SK-N-SH (cell line): ENCODE results near the gene SCGB1C2. TPM values are rescaled to one million over a fixed set of nuclear protein-coding genes. Genes with fewer than 3 reads are reported as not detected.
A peak's percentile ranks its signal among the peaks of the same experiment; 100 is the strongest.

Source experiments
- CTCF ChIA-PET: fragments of 300-600, 350-600 bp; formaldehyde crosslinking; extraction: SDS; loops from one replicate; lab custom pipeline; 2021; lab: Yijun Ruan, JAX
- POLR2A ChIA-PET: fragments of 350-600 bp; sonication (Branson Sonifier 250); formaldehyde crosslinking; extraction: SDS; loops from one replicate; lab custom pipeline; 2020; ENCODE audit warnings: antibody characterized with exemption, inconsistent platforms; lab: Yijun Ruan, JAX
- DNase-seq: peaks from one replicate; pipeline ENCODE4 v3.0.0; 2012
- H2AFZ ChIP-seq: fragments of 200-600 bp; sonication (generic); 2 replicates; pipeline ENCODE4 v1.8.1; 2016; ENCODE audit warnings: antibody characterized with exemption, mild to moderate bottlenecking, low read depth
- H3F3A ChIP-seq: fragments of 200-600 bp; sonication (generic); replicated peaks from 2 replicates; pipeline ENCODE3; 2016; ENCODE audit warnings: antibody characterized with exemption, mild to moderate bottlenecking; ENCODE audit not compliant: insufficient read depth
- H3K27ac ChIP-seq, 2 experiments: fragments of 200-500 bp in 1 of 2; fragments of 200-600 bp in 1 of 2; sonication (Bioruptor generic) in 1 of 2; sonication (generic), shearing (Covaris generic) in 1 of 2; 2 replicates each; pipeline versions ENCODE4 v1.5.1 to v1.6.1; 2014 to 2016; ENCODE audit warnings: low read depth in 2 of 2, inconsistent platforms in 1 of 2, low read length in 1 of 2, mild to moderate bottlenecking in 1 of 2, mixed read lengths in 1 of 2
- H3K27me3 ChIP-seq: fragments of 200-600 bp; sonication (generic), shearing (Covaris generic); 2 replicates; pipeline ENCODE4 v1.6.1; 2016; ENCODE audit warnings: mixed run types; ENCODE audit not compliant: insufficient read depth
- H3K36me3 ChIP-seq, 2 experiments: fragments of 200-500 bp in 1 of 2; fragments of 200-600 bp in 1 of 2; sonication (Bioruptor generic) in 1 of 2; sonication (generic) in 1 of 2; replicated peaks in 1 of 2; 2 replicates each; pipeline versions ENCODE3 to v1.5.1; 2014 to 2016; ENCODE audit warnings: low read length in 1 of 2, mild to moderate bottlenecking in 1 of 2; ENCODE audit not compliant: insufficient read depth in 2 of 2, control insufficient read depth in 1 of 2
- H3K4me1 ChIP-seq, 2 experiments: fragments of 200-500 bp in 1 of 2; fragments of 200-600 bp in 1 of 2; sonication (Bioruptor generic) in 1 of 2; sonication (generic), shearing (Covaris generic) in 1 of 2; 2 replicates each; pipeline versions ENCODE4 v1.5.1 to v1.6.1; 2014 to 2016; ENCODE audit warnings: low read depth in 1 of 2, low read length in 1 of 2, mixed run types in 1 of 2; ENCODE audit not compliant: insufficient read depth in 2 of 2, control insufficient read depth in 1 of 2
- H3K4me2 ChIP-seq: fragments of 200-600 bp; sonication (generic), shearing (Covaris generic); 2 replicates; pipeline ENCODE4 v1.6.1; 2017; ENCODE audit warnings: mixed run types
- H3K4me3 ChIP-seq, 2 experiments: fragments of 200-500 bp in 1 of 2; fragments of 200-600 bp in 1 of 2; sonication (Bioruptor generic) in 1 of 2; sonication (generic), shearing (Covaris generic) in 1 of 2; 2 replicates each; pipeline versions ENCODE4 v1.5.1 to v1.8.1; 2014 to 2016; ENCODE audit warnings: low read depth in 2 of 2, inconsistent platforms in 1 of 2, low read length in 1 of 2, mild to moderate bottlenecking in 1 of 2, mixed read lengths in 1 of 2, moderate library complexity in 1 of 2
- H3K79me2 ChIP-seq: fragments of 200-600 bp; sonication (generic); 2 replicates; pipeline ENCODE4 v1.8.1; 2017; ENCODE audit warnings: mild to moderate bottlenecking; ENCODE audit not compliant: insufficient read depth
- H3K9ac ChIP-seq: fragments of 200-600 bp; sonication (generic); 2 replicates; pipeline ENCODE4 v1.6.1; 2017; ENCODE audit warnings: mixed run types
- H3K9me2 ChIP-seq: fragments of 200-600 bp; sonication (generic); 2 replicates; pipeline ENCODE4 v1.6.1; 2017; ENCODE audit warnings: mixed run types
- H3K9me3 ChIP-seq: fragments of 200-600 bp; sonication (generic); 2 replicates; pipeline ENCODE4 v1.6.1; 2017; ENCODE audit warnings: mixed run types, mild to moderate bottlenecking, moderate library complexity
- H4K20me1 ChIP-seq: fragments of 200-600 bp; sonication (generic); 2 replicates; pipeline ENCODE4 v1.6.1; 2017; ENCODE audit warnings: mild to moderate bottlenecking, mixed run types; ENCODE audit not compliant: insufficient read depth
- ELF1 ChIP-seq: IDR thresholded peaks from 2 replicates; pipeline ENCODE4 v1.4.0; 2012
- EP300 ChIP-seq, 2 experiments: IDR thresholded peaks; 2 replicates each; pipeline versions ENCODE4 v1.4.0 to v1.6.1; 2012; ENCODE audit warnings: borderline replicate concordance in 1 of 2, low read depth in 1 of 2, low read length in 1 of 2
- EZH2phosphoT487 ChIP-seq: fragments of 200-600 bp; sonication (generic); IDR thresholded peaks from 2 replicates; pipeline ENCODE4 v1.6.1; 2017; ENCODE audit warnings: low read depth, mixed run types, mild to moderate bottlenecking, antibody characterized with exemption, moderate library complexity, borderline replicate concordance
- FOXJ3 ChIP-seq: sonication (generic); formaldehyde crosslinking; IDR thresholded peaks from 2 replicates; pipeline ENCODE4 v1.5.1; 2020; ENCODE audit warnings: mild to moderate bottlenecking, missing genetic modification reagents
- FOXM1 ChIP-seq: IDR thresholded peaks from 2 replicates; pipeline ENCODE4 v1.4.0; 2012; ENCODE audit warnings: low read depth, mild to moderate bottlenecking
- GATA2 ChIP-seq: sonication (generic); formaldehyde crosslinking; IDR thresholded peaks from 2 replicates; pipeline ENCODE4 v1.5.0; 2020; ENCODE audit warnings: mild to moderate bottlenecking, missing genetic modification reagents
- JUND ChIP-seq: IDR thresholded peaks from 2 replicates; pipeline ENCODE4 v1.4.0; 2012
- PBX3 ChIP-seq: IDR thresholded peaks from 2 replicates; pipeline ENCODE4; 2012
- RCOR1 ChIP-seq: fragments of 150-350 bp; IDR thresholded peaks from 2 replicates; pipeline ENCODE4 v1.6.1; 2017; ENCODE audit warnings: antibody characterized with exemption, low read length
- REST ChIP-seq: IDR thresholded peaks from 2 replicates; pipeline ENCODE4 v1.6.1; 2012; ENCODE audit warnings: mild to moderate bottlenecking, low read depth, low read length, moderate library complexity
- RFX5 ChIP-seq: IDR thresholded peaks from 2 replicates; pipeline ENCODE4 v1.6.1; 2012; ENCODE audit warnings: mild to moderate bottlenecking, improper control_type of control experiment, low read length
- SMC3 ChIP-seq: IDR thresholded peaks from 2 replicates; pipeline ENCODE4 v1.6.1; 2012; ENCODE audit warnings: low read depth, low read length, improper control_type of control experiment
- TAF1 ChIP-seq: IDR thresholded peaks from 2 replicates; pipeline ENCODE4 v1.6.1; 2012; ENCODE audit warnings: low read depth, mild to moderate bottlenecking, low read length, moderate library complexity, borderline replicate concordance
- TCF12 ChIP-seq: IDR thresholded peaks from 2 replicates; pipeline ENCODE4 v1.4.0; 2012
- TEAD4 ChIP-seq: IDR thresholded peaks from 2 replicates; pipeline ENCODE4 v1.4.0; 2012; ENCODE audit warnings: mild to moderate bottlenecking, borderline replicate concordance; ENCODE audit not compliant: insufficient read depth
- USF2 ChIP-seq: fragments of 150-350 bp; IDR thresholded peaks from 2 replicates; pipeline ENCODE4 v1.6.1; 2017; ENCODE audit warnings: antibody characterized with exemption, low read length, low read depth, borderline replicate concordance
- WGBS: methylation state at CpG from one replicate; pipeline ENCODE4 v1.1.6; 2017; ENCODE audit warnings: low lambda C conversion rate; 5-methylcytosine and 5-hydroxymethylcytosine counted together
- polyA plus RNA-seq, 3 experiments: library from polyadenylated mRNA; depleted of rRNA; stranded (reverse); fragments of >200 nt; gene quantifications; 2 replicates each; pipeline ENCODE4 v1.2.3, GENCODE V29; 2012

SCGB1C2 gene
- polyA plus RNA-seq, 1 of the 3 experiments (the other 2 are of a cell fraction): not detected

- H3K9me3 ChIP-seq: no peaks in the 10 kb centered on the region
- H3K27ac ChIP-seq: peak overlapping the region in 1 of 2 experiments; percentile 94; a peak in 2 of 4 replicates
- no peaks in the 10 kb centered on the region for H4K20me1 ChIP-seq
- TF ChIP-seq TAF1 (no peak), GATA2 (CRISPR knock-in tag) (no peak), FOXJ3 (no peak)
- H3K27me3 ChIP-seq: peaks cover 47% of the 10 kb centered on the region
- H3K4me1 ChIP-seq: peaks cover 0 to 45% of the 10 kb centered on the region in 2 experiments; a peak in 2 of 4 replicates
- DNase-seq: peak; percentile 75
- H2AFZ ChIP-seq: no peak overlapping the region
- H3K36me3 ChIP-seq: no peaks in the 10 kb centered on the region
- H3K9me2 ChIP-seq: no peaks in the 10 kb centered on the region
- H3K79me2 ChIP-seq: no peaks in the 10 kb centered on the region
- ChIA-PET POLR2A (interaction anchor here (1.1 kb wide), 1 partner anchor 134 kb away, joined by 3 read pairs; no protein-coding TSS in a partner anchor), CTCF (interaction anchor here (1.5 to 6.5 kb wide), 4 partner anchors 15 to 521 kb away, joined by 6 to 38 read pairs (median 8); no protein-coding TSS in a partner anchor)
- H3K9ac ChIP-seq: no peak overlapping the region
- no peak overlapping the region for H3K4me2 ChIP-seq
- peak overlapping the region in 1 of 2 experiments; percentile 45; a peak in 1 of 4 replicates for H3K4me3 ChIP-seq
- WGBS: 40% methylated on average over 19 of the region's 32 CpGs
- no peaks in the 10 kb centered on the region for H3F3A ChIP-seq
Measured at GRCh38 chr17:179781-180380, 42.5 kb downstream of the SCGB1C2 start.

- H3K4me1 ChIP-seq: peaks cover 0 to 40% of the 10 kb centered on the region in 2 experiments; a peak in 2 of 4 replicates
- H3K79me2 ChIP-seq: no peaks in the 10 kb centered on the region
- peaks cover 47% of the 10 kb centered on the region for H3K27me3 ChIP-seq
- H3K4me3 ChIP-seq: peak overlapping the region in 1 of 2 experiments; percentile 45; a peak in 2 of 4 replicates
- H3K4me2 ChIP-seq: no peak overlapping the region
- no peaks in the 10 kb centered on the region for H3K36me3 ChIP-seq
- H3K27ac ChIP-seq: peak overlapping the region in 1 of 2 experiments; percentile 94; a peak in 2 of 4 replicates
- no peaks in the 10 kb centered on the region for H3K9me3 ChIP-seq
- no peaks in the 10 kb centered on the region for H4K20me1 ChIP-seq
- no peaks in the 10 kb centered on the region for H3K9me2 ChIP-seq
- no peaks in the 10 kb centered on the region for H3F3A ChIP-seq
- ChIA-PET CTCF (interaction anchor here (0.7 to 6.5 kb wide), 5 partner anchors 16 to 205 kb away, joined by 3 to 38 read pairs (median 4); no protein-coding TSS in a partner anchor), POLR2A (no interaction called here)
- no peak overlapping the region for H3K9ac ChIP-seq
- no peak overlapping the region for H2AFZ ChIP-seq
- peak; percentile 76 for DNase-seq
- no peak for TF ChIP-seq TCF12
- no peak for TF ChIP-seq ELF1
- TF ChIP-seq JUND: no peak
- TF ChIP-seq REST: no peak
- no peak for TF ChIP-seq TEAD4
- TF ChIP-seq RFX5: no peak
- no peak for TF ChIP-seq EZH2phosphoT487
- no peak for TF ChIP-seq PBX3
- TF ChIP-seq GATA2 (CRISPR knock-in tag): no peak
- no peak for TF ChIP-seq EP300 (IDR thresholded peaks at IDR 0.05; ENCODE audit: borderline replicate concordance in 1 of 2, low read depth in 1 of 2, low read length in 1 of 2)
- no peak for TF ChIP-seq FOXM1
- no peak for TF ChIP-seq SMC3
- no peak for TF ChIP-seq RCOR1
- TF ChIP-seq USF2: no peak
- WGBS: 6% methylated on average over 17 of the region's 112 CpGs
Measured at GRCh38 chr17:180381-181244, 43.2 kb downstream of the SCGB1C2 start.
